Activated CD8-positive, alpha-beta memory T cell treated with anti-CD3 and anti-CD28 coated beads, Interleukin-2, amount 10 ng/mL, durations not matched to agents 7 days and 5 days (primary cell): ENCODE results near the gene NEURL3. TPM values are rescaled to one million over a fixed set of nuclear protein-coding genes. Genes with fewer than 3 reads are reported as not detected.
A peak's percentile ranks its signal among the peaks of the same experiment; 100 is the strongest.

Experiments
- ATAC-seq: fragments of 150-1000 bp; cut with Tn5 transposase; one replicate; pipeline ENCODE4 v1.10.0; 2021; ENCODE audit warnings: moderate library complexity
- CTCF ChIA-PET: fragments of 350-600 bp; sonication (Branson Sonifier 250); formaldehyde crosslinking; loops from one replicate; lab custom pipeline; 2021; ENCODE audit warnings: antibody characterized with exemption; lab: Charles Lee
- DNase-seq: peaks from one replicate; pipeline ENCODE4 v3.0.0-alpha.2; 2020
- H3K27ac Mint-ChIP-seq: one replicate; pipeline ENCODE4 v1.8.0; 2021; ENCODE audit warnings: mild to moderate bottlenecking, mixed read lengths
- H3K27me3 Mint-ChIP-seq: one replicate; pipeline ENCODE4 v1.8.0; 2021; ENCODE audit warnings: mixed read lengths
- H3K36me3 Mint-ChIP-seq: one replicate; pipeline ENCODE4 v1.8.0; 2021; ENCODE audit warnings: mild to moderate bottlenecking, mixed read lengths
- H3K4me1 Mint-ChIP-seq: one replicate; pipeline ENCODE4 v1.8.0; 2021; ENCODE audit warnings: mixed read lengths
- H3K4me3 Mint-ChIP-seq: one replicate; pipeline ENCODE4 v1.8.0; 2021; ENCODE audit warnings: mild to moderate bottlenecking, moderate library complexity, mixed read lengths
- H3K9me3 Mint-ChIP-seq: one replicate; pipeline ENCODE4 v1.8.0; 2022; ENCODE audit warnings: low read depth, mixed read lengths
- total RNA-seq, 2 experiments: library from RNA; stranded (reverse); gene quantifications; one replicate each; pipeline ENCODE4 v1.2.3, GENCODE V29; 2021

The NEURL3 gene
- total RNA-seq, 2 experiments from 2014 or later, result 0.38 to 0.52 TPM

DNA sequence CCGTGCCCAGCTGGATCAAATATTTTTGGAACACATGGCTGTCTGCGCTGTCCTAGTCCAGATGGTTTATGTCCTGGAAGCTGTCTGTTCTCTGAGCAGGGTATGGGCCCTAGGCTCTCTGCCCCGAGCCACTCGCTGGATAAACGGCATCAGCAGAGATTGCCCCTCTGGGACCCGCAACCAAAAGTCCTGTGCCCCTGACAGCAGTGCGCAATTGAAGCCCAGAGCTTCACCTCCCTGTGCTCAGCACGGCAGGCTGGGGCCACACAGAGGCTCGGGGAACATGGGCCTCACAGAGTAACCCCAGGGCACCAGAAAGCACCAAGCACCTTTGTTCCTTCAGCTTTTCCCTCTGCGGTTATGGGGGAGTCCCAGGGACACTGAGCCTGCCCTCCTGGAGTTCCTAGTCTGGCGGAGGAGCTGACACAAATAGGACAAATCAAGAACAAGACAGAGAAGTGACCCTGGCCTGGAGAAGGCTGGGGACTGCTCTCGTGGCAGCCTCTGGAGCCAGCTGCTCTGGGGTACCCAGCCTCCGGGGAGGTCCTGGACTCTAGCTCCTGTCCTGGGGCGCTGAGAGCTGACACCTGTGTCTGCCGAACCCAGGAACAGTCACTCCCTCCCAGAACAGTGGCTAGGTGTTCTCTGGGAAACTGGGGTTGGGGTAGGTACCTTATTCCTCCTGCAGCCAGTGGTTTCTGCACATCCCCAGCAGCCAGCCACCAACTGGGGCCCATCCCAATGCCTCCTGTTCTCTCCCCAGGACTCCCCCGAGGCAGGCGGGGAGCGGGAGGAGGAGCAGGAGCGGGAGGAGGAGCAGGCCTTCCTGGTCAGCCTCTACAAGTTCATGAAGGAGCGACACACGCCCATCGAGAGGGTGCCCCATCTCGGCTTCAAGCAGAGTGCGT is 43.7 kb upstream of the NEURL3 start:
- no peaks in the 10 kb centered on the region for H3K9me3 Mint-ChIP-seq
- no peak for ATAC-seq
- no peak overlapping the region for H3K4me3 Mint-ChIP-seq
- H3K36me3 Mint-ChIP-seq, result peaks cover 38% of the 10 kb centered on the region
- H3K27me3 Mint-ChIP-seq, result no peaks in the 10 kb centered on the region
- H3K27ac Mint-ChIP-seq, result no peak overlapping the region
- DNase-seq, result peak; percentile 34
- H3K4me1 Mint-ChIP-seq, result peaks cover 53% of the 10 kb centered on the region
- CTCF ChIA-PET, result interaction anchor here (0.6 to 1.6 kb wide), 8 partner anchors 8 to 142 kb away, joined by 3 to 7 read pairs (median 4); no protein-coding TSS in a partner anchor

DNA sequence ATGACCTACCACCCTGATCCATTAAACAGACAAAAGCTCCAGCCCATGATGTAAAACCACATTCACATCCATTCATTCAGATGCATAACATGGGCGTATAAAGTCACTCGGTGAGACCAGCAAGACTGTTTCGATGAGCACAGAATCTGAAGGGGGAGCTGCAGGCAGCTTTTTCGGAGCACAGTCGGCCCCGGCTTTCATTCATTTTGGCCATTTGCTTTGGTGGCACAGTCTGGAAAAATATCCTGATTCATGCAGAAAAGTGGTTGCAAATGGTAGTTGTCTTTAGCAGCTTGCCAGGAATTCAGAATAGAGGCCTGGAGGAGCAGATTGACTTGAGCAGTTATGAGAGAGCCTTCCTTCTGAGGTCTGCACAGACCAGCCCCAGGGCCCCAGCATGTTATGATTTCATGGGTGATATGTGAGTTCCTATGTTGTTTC is 42.6 kb upstream of the NEURL3 start:
- Mint-ChIP-seq H3K4me1 (peaks cover 52% of the 10 kb centered on the region), H3K9me3 (no peaks in the 10 kb centered on the region), H3K27me3 (no peaks in the 10 kb centered on the region), H3K36me3 (peaks cover 46% of the 10 kb centered on the region), H3K4me3 (no peak overlapping the region), H3K27ac (no peak overlapping the region)
- CTCF ChIA-PET, result interaction anchor here (0.9 to 1.6 kb wide), 5 partner anchors 8 to 140 kb away, joined by 3 to 7 read pairs (median 4); no protein-coding TSS in a partner anchor
- DNase-seq (no peak), ATAC-seq (no peak)

DNA sequence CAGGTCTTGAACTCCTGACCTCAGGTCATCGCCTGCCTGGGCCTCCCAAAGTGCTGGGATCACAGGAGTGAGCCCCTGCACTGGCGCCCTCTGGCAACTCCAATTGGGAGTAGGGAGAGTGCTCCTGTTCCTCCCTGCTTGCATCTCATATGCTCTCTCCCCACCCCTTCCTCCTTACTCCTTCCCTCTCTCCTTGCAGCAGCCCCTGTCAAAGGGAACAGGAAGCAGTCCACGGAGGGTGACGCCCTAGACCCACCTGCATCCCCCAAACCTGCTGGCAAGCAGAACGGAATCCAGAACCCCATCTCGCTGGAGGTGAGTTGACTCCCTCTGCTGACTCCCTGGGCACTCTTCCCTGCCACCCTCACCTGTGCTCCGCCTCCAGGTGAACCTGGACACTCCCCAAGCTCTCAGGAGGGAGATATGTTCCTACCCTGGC is 42.1 kb upstream of the NEURL3 start:
- no peak overlapping the region for H3K4me3 Mint-ChIP-seq
- H3K9me3 Mint-ChIP-seq, result no peaks in the 10 kb centered on the region
- H3K27ac Mint-ChIP-seq, result no peak overlapping the region
- CTCF ChIA-PET, result interaction anchor here (1.1 to 1.2 kb wide), 2 partner anchors 8 to 9 kb away, joined by 3 to 4 read pairs; no protein-coding TSS in a partner anchor
- H3K27me3 Mint-ChIP-seq, result no peaks in the 10 kb centered on the region
- ATAC-seq, result no peak
- DNase-seq, result no peak
- peaks cover 53% of the 10 kb centered on the region for H3K4me1 Mint-ChIP-seq
- H3K36me3 Mint-ChIP-seq, result peaks cover 49% of the 10 kb centered on the region

DNA sequence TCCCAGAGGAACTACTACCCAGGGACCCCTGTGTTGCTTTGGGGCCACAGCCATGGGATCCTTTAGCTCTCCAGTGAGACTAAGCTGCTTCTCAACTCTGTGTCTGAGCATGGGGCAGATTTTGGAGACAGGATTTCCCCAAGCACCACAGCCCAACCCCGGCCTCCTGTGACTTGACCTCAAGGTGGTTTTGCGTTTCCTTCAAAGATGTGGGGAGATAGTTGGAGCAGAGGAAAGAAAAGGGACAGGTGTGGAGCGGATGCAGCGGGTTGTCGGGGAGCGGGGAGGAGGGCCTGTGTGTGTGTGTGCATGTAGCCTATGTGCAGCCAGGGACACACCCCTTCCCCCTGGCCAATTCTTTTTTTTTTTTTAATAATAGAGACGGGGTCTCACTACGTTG is 41.6 kb upstream of the NEURL3 start:
- Mint-ChIP-seq H3K4me3 (no peak overlapping the region), H3K4me1 (peaks cover 56% of the 10 kb centered on the region), H3K36me3 (peaks cover 48% of the 10 kb centered on the region), H3K27me3 (no peaks in the 10 kb centered on the region), H3K27ac (peak overlapping the region; percentile 60), H3K9me3 (no peaks in the 10 kb centered on the region)
- DNase-seq (no peak), ATAC-seq (peak; percentile 25)
- CTCF ChIA-PET, result interaction anchor here (0.7 to 1.2 kb wide), 3 partner anchors 9 to 19 kb away, joined by 3 to 4 read pairs (median 3); no protein-coding TSS in a partner anchor

DNA sequence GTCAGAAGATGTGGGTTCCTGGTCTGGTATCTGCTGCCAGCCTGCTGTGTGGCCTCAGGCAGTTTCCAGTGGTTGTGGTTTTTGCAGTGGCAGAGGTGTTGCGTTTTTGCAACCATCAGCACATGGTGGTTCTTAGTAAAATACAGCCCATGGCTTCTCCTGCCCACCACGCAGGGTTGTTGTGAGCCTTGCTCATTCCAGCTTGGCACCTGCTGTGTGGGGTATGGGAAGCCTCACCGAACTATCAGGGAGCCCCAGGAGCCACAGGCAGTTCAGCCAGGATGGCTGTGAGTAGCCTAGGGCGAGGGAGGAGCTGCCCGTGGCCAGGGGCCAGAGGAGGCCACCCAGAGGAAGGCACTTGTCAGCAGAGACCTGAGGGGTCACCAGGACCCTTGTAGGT is 41.2 kb upstream of the NEURL3 start:
- peaks cover 51% of the 10 kb centered on the region for H3K36me3 Mint-ChIP-seq
- CTCF ChIA-PET, result interaction anchor here (0.7 to 1.2 kb wide), 3 partner anchors 8 to 20 kb away, joined by 3 to 4 read pairs (median 3); no protein-coding TSS in a partner anchor
- H3K4me1 Mint-ChIP-seq, result peaks cover 59% of the 10 kb centered on the region
- H3K4me3 Mint-ChIP-seq, result no peak overlapping the region
- peak; percentile 69 for DNase-seq
- no peaks in the 10 kb centered on the region for H3K27me3 Mint-ChIP-seq
- peak overlapping the region; percentile 60 for H3K27ac Mint-ChIP-seq
- no peaks in the 10 kb centered on the region for H3K9me3 Mint-ChIP-seq
- peak; percentile 25 for ATAC-seq

DNA sequence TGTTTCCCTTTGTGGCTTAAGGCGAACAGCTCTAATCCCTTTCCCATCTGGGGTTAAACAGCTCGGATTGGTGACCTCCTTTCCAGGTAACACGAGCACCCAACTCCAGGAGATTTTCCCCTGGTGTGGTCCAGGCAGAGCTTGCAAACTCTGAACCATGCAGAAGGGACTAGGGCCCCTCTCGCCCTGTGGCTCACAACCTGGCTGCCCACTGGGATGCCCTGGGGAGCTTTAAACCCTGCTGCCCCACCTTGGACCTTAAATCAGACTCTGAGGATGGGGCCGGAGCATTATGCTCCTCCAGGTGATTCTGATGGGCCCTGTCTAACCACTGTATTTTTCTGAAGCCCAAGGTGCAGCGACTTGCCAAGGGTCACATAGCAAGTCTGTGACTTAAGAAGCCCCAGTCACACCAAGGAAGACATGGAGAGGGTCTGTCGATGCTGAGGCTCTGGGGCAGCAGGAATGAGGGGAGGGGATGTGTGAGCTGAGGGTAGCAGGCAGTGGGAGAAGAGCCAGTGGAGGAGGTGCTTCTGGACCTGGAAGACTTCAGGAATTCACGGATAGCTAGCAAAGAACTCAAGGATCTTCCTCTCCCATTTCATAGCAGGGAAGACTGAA is 37.3 kb upstream of the NEURL3 start:
- Mint-ChIP-seq H3K9me3 (no peaks in the 10 kb centered on the region), H3K36me3 (peaks cover 60% of the 10 kb centered on the region), H3K4me3 (no peak overlapping the region), H3K27me3 (no peaks in the 10 kb centered on the region), H3K4me1 (peaks cover 81% of the 10 kb centered on the region), H3K27ac (no peak overlapping the region)
- DNase-seq (no peak), ATAC-seq (no peak)
- CTCF ChIA-PET, result interaction anchor here (2.4 to 6.2 kb wide), 4 partner anchors 10 to 33 kb away, joined by 7 to 70 read pairs (median 41); no protein-coding TSS in a partner anchor

DNA sequence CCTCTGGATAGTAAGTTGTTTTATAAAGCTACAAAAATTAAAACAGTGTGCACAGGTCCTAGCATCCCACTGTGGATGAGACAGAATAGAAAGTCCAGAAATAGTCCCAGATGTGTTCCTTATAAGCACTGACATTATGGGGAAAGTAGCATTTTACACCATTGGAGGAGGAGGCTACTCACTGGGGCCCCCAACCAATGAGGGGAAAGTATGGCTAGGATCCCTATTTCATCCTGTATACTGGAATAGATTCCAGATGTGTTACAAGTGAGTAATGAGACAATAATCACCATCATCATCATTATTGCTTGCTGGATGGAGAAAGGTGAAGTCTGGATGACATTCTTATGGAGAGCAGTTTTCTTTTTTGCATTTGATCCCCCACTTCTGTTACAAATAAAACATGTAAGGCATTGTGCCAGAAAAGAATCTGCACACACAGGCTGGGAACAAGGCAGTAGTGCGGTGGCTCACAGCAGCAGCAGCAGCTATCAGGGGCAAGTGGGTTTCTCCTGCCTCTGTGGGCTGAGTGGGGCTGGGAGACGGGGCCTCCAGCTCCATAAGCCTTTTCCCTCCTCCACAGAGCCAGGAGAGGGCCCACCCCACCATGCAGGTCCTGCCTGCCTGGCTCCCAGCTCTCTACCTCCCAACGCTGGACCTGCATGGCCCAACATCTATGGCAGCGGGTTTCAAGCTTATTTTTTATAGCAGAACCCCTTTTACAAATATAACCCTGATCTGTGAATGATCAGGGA is 36.4 kb upstream of the NEURL3 start:
- no peak overlapping the region for H3K27ac Mint-ChIP-seq
- no peak for ATAC-seq
- peaks cover 73% of the 10 kb centered on the region for H3K4me1 Mint-ChIP-seq
- DNase-seq, result no peak
- no peak overlapping the region for H3K4me3 Mint-ChIP-seq
- H3K9me3 Mint-ChIP-seq, result no peaks in the 10 kb centered on the region
- H3K36me3 Mint-ChIP-seq, result peaks cover 55% of the 10 kb centered on the region
- H3K27me3 Mint-ChIP-seq, result no peaks in the 10 kb centered on the region
- CTCF ChIA-PET, result interaction anchor here (0.5 to 6.2 kb wide), 5 partner anchors 10 to 259 kb away, joined by 3 to 70 read pairs (median 29); no protein-coding TSS in a partner anchor

DNA sequence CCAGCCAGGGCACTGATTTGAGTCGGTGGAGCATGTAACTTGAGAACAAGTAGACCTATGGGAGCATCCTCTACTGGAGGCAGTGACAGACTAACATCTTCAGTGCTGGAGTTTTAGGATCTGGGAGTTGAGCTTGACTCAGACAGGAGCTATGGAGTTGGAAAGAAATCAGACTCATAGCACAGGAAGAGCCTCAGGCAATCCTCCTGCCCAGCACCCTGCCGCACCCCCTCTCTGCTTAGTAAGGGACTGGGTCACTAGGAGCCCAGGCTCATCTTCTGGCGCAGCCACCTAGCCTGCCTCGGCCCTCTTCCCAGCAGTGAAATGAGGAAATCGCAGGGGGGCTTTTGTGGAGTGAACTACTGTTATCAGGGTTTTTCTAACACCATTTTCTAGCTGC is 35.0 kb upstream of the NEURL3 start:
- Mint-ChIP-seq H3K4me1 (peaks cover 71% of the 10 kb centered on the region), H3K9me3 (no peaks in the 10 kb centered on the region), H3K36me3 (peaks cover 44% of the 10 kb centered on the region), H3K27me3 (no peaks in the 10 kb centered on the region), H3K4me3 (peak overlapping the region; percentile 90), H3K27ac (no peak overlapping the region)
- no peak for ATAC-seq
- CTCF ChIA-PET, result interaction anchor here (1.0 to 6.2 kb wide), 8 partner anchors 8 to 261 kb away, joined by 3 to 70 read pairs (median 7); no protein-coding TSS in a partner anchor
- no peak for DNase-seq

DNA sequence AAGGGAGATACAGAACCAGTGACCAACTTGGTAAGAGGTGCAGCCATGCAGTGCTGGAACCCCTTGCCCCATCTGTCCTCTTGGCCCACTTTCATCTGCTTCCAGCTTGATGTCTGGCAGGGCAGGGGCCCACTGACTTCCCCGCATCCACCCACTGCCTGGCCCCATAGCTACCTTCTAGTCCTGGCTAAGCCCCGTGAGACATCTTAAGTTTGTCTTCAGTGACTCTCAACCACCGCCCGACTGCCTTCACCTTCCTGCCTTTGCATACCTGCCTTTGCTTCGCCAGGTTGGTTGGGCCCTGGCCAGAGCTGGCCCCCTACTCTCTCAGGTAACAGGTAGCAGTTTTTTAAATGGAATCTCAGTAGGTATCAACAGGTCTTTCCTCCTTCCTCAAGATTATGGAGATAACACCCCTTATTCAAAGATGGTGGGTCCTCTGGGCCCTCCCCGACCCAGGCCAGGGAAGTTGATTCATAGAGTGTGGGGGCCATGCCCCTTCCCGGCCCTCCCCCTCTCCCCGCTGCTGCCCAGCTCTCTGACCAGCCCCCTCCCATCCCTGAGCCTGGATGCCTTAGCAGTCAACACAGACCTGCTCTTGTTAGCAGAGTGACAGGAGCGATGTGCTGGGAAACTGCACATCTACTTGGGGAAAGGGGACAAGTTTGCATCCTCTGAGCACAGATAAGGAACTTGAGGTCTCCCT is 34.2 kb upstream of the NEURL3 start:
- H3K27me3 Mint-ChIP-seq, result no peaks in the 10 kb centered on the region
- peak; percentile 1 for ATAC-seq
- H3K36me3 Mint-ChIP-seq, result peaks cover 38% of the 10 kb centered on the region
- H3K9me3 Mint-ChIP-seq, result no peaks in the 10 kb centered on the region
- peak overlapping the region; percentile 90 for H3K4me3 Mint-ChIP-seq
- CTCF ChIA-PET, result interaction anchor here (0.9 to 6.2 kb wide), 9 partner anchors 9 to 318 kb away, joined by 3 to 70 read pairs (median 10); partner anchors contain the start of gene ANKRD39
- H3K4me1 Mint-ChIP-seq, result peaks cover 69% of the 10 kb centered on the region
- no peak for DNase-seq
- H3K27ac Mint-ChIP-seq, result peak overlapping the region; percentile 94

DNA sequence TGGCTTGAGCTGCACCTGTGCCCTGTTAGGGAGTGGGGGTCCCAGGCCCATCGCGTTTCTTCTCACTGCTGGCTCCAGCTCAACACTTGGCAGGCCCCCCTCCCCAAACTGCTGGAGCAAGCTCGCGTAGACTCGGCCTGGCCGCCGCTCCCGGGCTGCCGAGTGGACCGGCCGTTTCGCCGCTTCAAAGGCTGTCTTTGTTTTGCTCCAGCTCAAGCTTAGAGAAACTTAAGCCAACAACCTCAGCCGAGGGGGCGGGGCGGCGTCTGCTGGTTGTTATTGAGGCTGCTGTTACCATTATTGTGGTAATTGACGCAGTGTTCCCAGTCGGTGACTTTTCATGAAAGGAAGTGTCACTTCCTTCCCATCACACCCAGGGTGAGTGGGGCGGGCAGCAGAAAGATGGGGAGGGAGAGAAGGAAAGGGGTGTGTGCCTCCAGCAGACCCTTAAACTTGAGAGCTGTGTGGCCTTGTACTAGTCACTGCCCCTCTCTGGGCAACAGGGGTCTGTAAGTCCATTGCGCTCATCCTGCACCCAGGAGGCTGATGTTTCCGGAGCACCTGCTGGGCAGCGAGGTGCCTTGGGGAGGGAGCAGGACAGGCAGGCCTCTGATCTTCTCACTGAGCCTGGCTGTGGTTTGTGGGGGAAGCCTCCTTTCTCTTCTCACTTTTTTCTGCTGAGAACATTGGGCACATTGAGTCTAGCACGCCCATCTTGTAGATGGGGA is 33.5 kb upstream of the NEURL3 start:
- Mint-ChIP-seq H3K36me3 (peaks cover 33% of the 10 kb centered on the region), H3K27me3 (no peaks in the 10 kb centered on the region), H3K4me3 (peak overlapping the region; percentile 90), H3K27ac (peak overlapping the region; percentile 94), H3K9me3 (no peaks in the 10 kb centered on the region), H3K4me1 (peaks cover 65% of the 10 kb centered on the region)
- peak; percentile 92 for DNase-seq
- CTCF ChIA-PET, result interaction anchor here (0.8 to 6.2 kb wide), 15 partner anchors 8 to 546 kb away, joined by 3 to 70 read pairs (median 4); partner anchors contain the start of gene ANKRD39
- peak; percentile 20 for ATAC-seq

DNA sequence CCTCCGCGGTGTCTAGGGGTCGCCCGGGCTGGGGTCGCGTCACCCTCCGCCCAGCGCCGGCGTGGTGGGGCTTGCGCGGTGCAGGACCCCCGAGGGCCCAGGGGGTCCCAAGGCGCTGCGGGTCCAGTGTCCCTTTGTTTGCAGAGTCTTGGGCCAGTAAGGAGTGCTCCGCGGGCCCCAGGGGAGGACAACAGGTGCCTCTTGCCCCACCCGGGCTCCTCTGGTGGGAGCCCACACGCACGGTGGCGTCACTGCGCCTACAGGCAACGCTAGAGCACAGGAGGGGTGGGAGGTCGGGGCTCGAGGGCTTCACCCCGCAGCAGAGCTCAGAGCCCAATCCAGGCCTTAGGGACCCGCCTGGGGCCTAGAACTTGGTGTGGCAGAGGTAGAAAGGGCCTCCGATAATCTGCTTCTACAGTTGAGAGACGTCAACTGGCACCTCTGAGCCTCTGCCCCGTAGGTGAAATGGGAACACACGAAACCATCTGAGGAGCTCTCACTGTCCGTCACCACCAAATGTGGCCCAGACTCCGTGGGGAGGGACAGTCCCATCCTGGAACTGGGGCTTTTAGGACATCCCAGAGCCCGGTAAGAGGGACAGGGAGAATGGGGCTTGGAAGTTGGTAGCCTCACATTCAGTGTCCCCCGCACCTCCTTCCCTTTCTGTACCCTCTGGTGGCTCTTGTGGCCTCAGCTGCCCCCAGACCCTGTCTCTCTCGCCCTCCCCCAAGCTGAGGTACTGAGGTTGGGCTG is 32.8 kb upstream of the NEURL3 start:
- ATAC-seq, result peak; percentile 9
- H3K9me3 Mint-ChIP-seq, result no peaks in the 10 kb centered on the region
- CTCF ChIA-PET, result interaction anchor here (0.5 to 6.2 kb wide), 17 partner anchors 9 to 545 kb away, joined by 3 to 70 read pairs (median 4); partner anchors contain the start of genes ANKRD39 and NEURL3
- H3K4me1 Mint-ChIP-seq, result peaks cover 65% of the 10 kb centered on the region
- DNase-seq, result peak; percentile 68
- peak overlapping the region; percentile 90 for H3K4me3 Mint-ChIP-seq
- peak overlapping the region; percentile 94 for H3K27ac Mint-ChIP-seq
- H3K27me3 Mint-ChIP-seq, result no peaks in the 10 kb centered on the region
- peaks cover 26% of the 10 kb centered on the region for H3K36me3 Mint-ChIP-seq
